HG03108 (cell line): ENCODE results near the gene SLC25A19.

ENCODE experiments used
- ATAC-seq: cut with Tn5 transposase; IDR thresholded peaks from one replicate; pipeline ENCODE4 v1.9.1; 2021; ENCODE audit warnings: moderate library complexity; ENCODE audit not compliant: unreplicated experiment

The SLC25A19 gene

GRCh38 chr17:75244133-75244866 lies 44.9 kb downstream of the SLC25A19 start:
- no peak for ATAC-seq

GRCh38 chr17:75242461-75243042 lies 46.7 kb downstream of the SLC25A19 start:
- ATAC-seq = no peak

GRCh38 chr17:75241996-75242460 lies 47.2 kb downstream of the SLC25A19 start:
- ATAC-seq = no peak

- ATAC-seq = no peak
Measured at GRCh38 chr17:75241502-75241901, 47.7 kb downstream of the SLC25A19 start.

- no peak for ATAC-seq
Measured at GRCh38 chr17:75241143-75241430, 48.1 kb downstream of the SLC25A19 start.

GRCh38 chr17:75240394-75241142 lies 48.7 kb downstream of the SLC25A19 start:
- ATAC-seq = no peak

- no peak for ATAC-seq
Measured at GRCh38 chr17:75239778-75240393, 49.3 kb downstream of the SLC25A19 start.

GRCh38 chr17:75239214-75239613 lies 50.0 kb downstream of the SLC25A19 start:
- no peak for ATAC-seq

GRCh38 chr17:75238684-75239191 lies 50.5 kb downstream of the SLC25A19 start:
- no peak for ATAC-seq

- ATAC-seq = no peak
Measured at GRCh38 chr17:75238020-75238580, 51.1 kb downstream of the SLC25A19 start.

GRCh38 chr17:75237100-75238014 lies 51.9 kb downstream of the SLC25A19 start:
- ATAC-seq = no peak

- no peak for ATAC-seq
Measured at GRCh38 chr17:75232786-75233185, 56.4 kb downstream of the SLC25A19 start.

GRCh38 chr17:75231741-75232464 lies 57.3 kb downstream of the SLC25A19 start:
- ATAC-seq = no peak

- ATAC-seq = no peak
Measured at GRCh38 chr17:75231071-75231470, 58.2 kb downstream of the SLC25A19 start.

GRCh38 chr17:75228847-75229246 lies 60.4 kb downstream of the SLC25A19 start:
- ATAC-seq = no peak

- ATAC-seq = no peak
Measured at GRCh38 chr17:75228305-75228704, 60.9 kb downstream of the SLC25A19 start.

GRCh38 chr17:75227729-75228128 lies 61.5 kb downstream of the SLC25A19 start:
- ATAC-seq = no peak

- ATAC-seq = no peak
Measured at GRCh38 chr17:75225016-75225415, 64.2 kb downstream of the SLC25A19 start.
